Hepatocyte (in vitro differentiated cells): ENCODE measurements around the gene BRIP1. TPM values are rescaled to one million over a fixed set of nuclear protein-coding genes. Genes with fewer than 3 reads are reported as not detected.

ENCODE experiments used
- DNase-seq: peaks from one replicate; pipeline ENCODE4 v3.0.0-alpha.2; 2016; ENCODE audit warnings: low spot score
- H2AFZ ChIP-seq: fragments of 200-600 bp; sonication (generic); 2 replicates; pipeline ENCODE4 v1.6.0; 2016; ENCODE audit warnings: antibody characterized with exemption, mild to moderate bottlenecking
- H3K27ac ChIP-seq: fragments of 200-600 bp; sonication (generic); 2 replicates; pipeline ENCODE4 v1.5.1; 2016; ENCODE audit warnings: mild to moderate bottlenecking
- H3K27me3 ChIP-seq: fragments of 200-600 bp; sonication (generic); 2 replicates; pipeline ENCODE4 v1.6.1; 2016
- H3K36me3 ChIP-seq: fragments of 200-600 bp; sonication (generic); replicated peaks from 2 replicates; pipeline ENCODE4 v1.5.1; 2016; ENCODE audit warnings: low read depth; ENCODE audit not compliant: insufficient read depth
- H3K4me1 ChIP-seq: fragments of 200-600 bp; sonication (generic); 2 replicates; pipeline ENCODE4 v1.5.1; 2016; ENCODE audit warnings: mild to moderate bottlenecking, moderate library complexity; ENCODE audit not compliant: insufficient read depth
- H3K4me2 ChIP-seq: fragments of 200-600 bp; sonication (generic); 2 replicates; pipeline ENCODE4 v1.6.0; 2016
- H3K4me3 ChIP-seq: fragments of 200-600 bp; sonication (generic); 2 replicates; pipeline ENCODE4 v1.5.1; 2016; ENCODE audit warnings: mild to moderate bottlenecking
- H3K79me2 ChIP-seq: fragments of 200-600 bp; sonication (generic); 2 replicates; pipeline ENCODE4 v1.6.0; 2017; ENCODE audit warnings: mild to moderate bottlenecking
- H3K9me2 ChIP-seq: fragments of 200-600 bp; sonication (generic); replicated peaks from 2 replicates; pipeline ENCODE4 v1.6.0; 2017; ENCODE audit warnings: mild to moderate bottlenecking; ENCODE audit not compliant: insufficient read depth
- H3K9me3 ChIP-seq: fragments of 200-600 bp; sonication (generic); 2 replicates; pipeline ENCODE4 v1.5.1; 2016; ENCODE audit warnings: low read depth, mild to moderate bottlenecking
- H4K20me1 ChIP-seq: fragments of 200-600 bp; sonication (generic); 2 replicates; pipeline ENCODE4 v1.6.0; 2016; ENCODE audit warnings: mild to moderate bottlenecking; ENCODE audit not compliant: insufficient read depth, poor library complexity, severe bottlenecking
- CTCF ChIP-seq: fragments of 200-600 bp; sonication (generic); IDR thresholded peaks from 2 replicates; pipeline ENCODE4 v1.5.1; 2016; ENCODE audit warnings: antibody characterized with exemption, mild to moderate bottlenecking; ENCODE audit not compliant: poor library complexity
- EZH2 ChIP-seq: fragments of 200-600 bp; sonication (generic); IDR thresholded peaks from 2 replicates; pipeline ENCODE4 v1.6.1; 2016; ENCODE audit warnings: antibody characterized with exemption, mild to moderate bottlenecking, borderline replicate concordance
- EZH2phosphoT487 ChIP-seq: fragments of 200-600 bp; sonication (generic); IDR thresholded peaks from one replicate; pipeline ENCODE4 v1.6.1; 2018; ENCODE audit warnings: antibody characterized with exemption, mild to moderate bottlenecking, low read depth, moderate library complexity; ENCODE audit not compliant: unreplicated experiment, severe bottlenecking
- WGBS: methylation state at CpG from one replicate; pipeline ENCODE4 v1.1.6; 2016; ENCODE audit warnings: low lambda C conversion rate; ENCODE audit errors: missing lambda C conversion rate; 5-methylcytosine and 5-hydroxymethylcytosine counted together
- polyA plus RNA-seq: library from polyadenylated mRNA; unstranded; fragments of >200 nt; fragmentation: Nextera tagmentation; extraction: Ambion mirVana; gene quantifications from 2 replicates; pipeline ENCODE4 v1.2.1, GENCODE V29; 2016
- total RNA-seq: library from RNA; depleted of rRNA; stranded (reverse); fragments of >200 nt; gene quantifications from 2 replicates; pipeline ENCODE4 v1.2.3, GENCODE V29; 2014

The BRIP1 gene
- total and polyA plus RNA-seq, 2 experiments from 2014 or later = 0.50 to 4.0 TPM

GRCh38 chr17:61659437-61659836 is 203.9 kb downstream of the BRIP1 start:
- no peak for DNase-seq
- 81% methylated on average over 2 of the region's 2 CpGs for WGBS
- TF ChIP-seq EZH2 = no peak
- TF ChIP-seq EZH2phosphoT487 = no peak
- TF ChIP-seq CTCF = no peak

DNA sequence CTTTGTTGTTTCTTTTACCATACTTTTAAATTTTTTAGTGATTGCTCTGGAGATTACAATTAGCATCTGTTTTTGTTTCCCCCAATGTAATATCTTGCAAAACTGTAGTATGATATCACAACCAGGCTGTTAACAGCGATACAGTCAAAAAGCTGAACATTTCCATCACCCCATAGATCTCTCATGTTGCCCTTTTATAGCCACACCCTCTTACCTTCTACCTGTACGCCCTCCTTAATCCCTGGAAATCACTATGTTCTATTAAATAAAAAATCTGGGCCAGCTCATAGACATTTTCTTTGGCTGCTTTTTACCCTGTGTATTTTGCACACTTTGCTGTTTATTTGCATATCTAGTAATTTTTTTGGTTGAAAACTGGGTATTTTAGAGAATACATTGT is 205.1 kb downstream of the BRIP1 start:
- H3K4me1 ChIP-seq = no peaks in the 10 kb centered on the region
- DNase-seq = no peak
- WGBS = 92% methylated on average over 2 of the region's 2 CpGs
- no peaks in the 10 kb centered on the region for H3K27me3 ChIP-seq
- H3K79me2 ChIP-seq = no peaks in the 10 kb centered on the region
- H2AFZ ChIP-seq = no peak overlapping the region
- H4K20me1 ChIP-seq = no peaks in the 10 kb centered on the region
- no peaks in the 10 kb centered on the region for H3K36me3 ChIP-seq
- no peaks in the 10 kb centered on the region for H3K9me2 ChIP-seq
- TF ChIP-seq EZH2 = no peak
- TF ChIP-seq CTCF = no peak
- TF ChIP-seq EZH2phosphoT487 = no peak
- no peaks in the 10 kb centered on the region for H3K9me3 ChIP-seq
- H3K27ac ChIP-seq = no peak overlapping the region
- no peak overlapping the region for H3K4me2 ChIP-seq
- no peak overlapping the region for H3K4me3 ChIP-seq

More at GRCh38 chr17:61659437-61659836, 203.9 kb downstream of the BRIP1 start:
- H3K4me3 ChIP-seq = no peak overlapping the region
- H3K4me1 ChIP-seq = no peaks in the 10 kb centered on the region
- no peak overlapping the region for H3K4me2 ChIP-seq
- no peaks in the 10 kb centered on the region for H3K27me3 ChIP-seq
- no peaks in the 10 kb centered on the region for H3K9me2 ChIP-seq
- no peaks in the 10 kb centered on the region for H3K36me3 ChIP-seq
- H3K79me2 ChIP-seq = no peaks in the 10 kb centered on the region
- H2AFZ ChIP-seq = no peak overlapping the region
- H4K20me1 ChIP-seq = no peaks in the 10 kb centered on the region
- H3K9me3 ChIP-seq = no peaks in the 10 kb centered on the region
- H3K27ac ChIP-seq = no peak overlapping the region

DNA sequence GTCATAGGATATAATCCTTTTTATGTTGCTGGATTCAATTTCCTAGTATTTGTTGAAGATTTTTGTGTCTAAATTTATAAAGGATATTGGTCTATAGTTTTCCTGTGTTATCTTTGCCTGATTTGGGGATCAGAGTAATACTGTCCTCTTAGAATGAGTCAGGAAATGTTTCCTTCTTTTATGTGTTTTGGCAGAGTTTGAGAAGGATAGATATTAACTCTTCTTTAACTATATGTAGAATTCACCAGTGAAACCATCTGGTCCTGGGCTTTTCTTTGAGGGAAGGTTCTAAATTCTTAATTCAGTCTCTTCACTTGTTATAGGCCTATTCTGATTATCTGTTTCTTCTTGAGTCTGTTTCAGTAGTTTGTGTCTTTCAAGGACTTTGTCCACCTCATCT is 206.0 kb downstream of the BRIP1 start:
- no peaks in the 10 kb centered on the region for H3K9me3 ChIP-seq
- H3K36me3 ChIP-seq = no peaks in the 10 kb centered on the region
- no peak overlapping the region for H3K27ac ChIP-seq

More for the DNA sequence above, 206.0 kb downstream of the BRIP1 start:
- Histone ChIP-seq H3K4me1 (no peaks in the 10 kb centered on the region), H3K79me2 (no peaks in the 10 kb centered on the region), H3K27me3 (no peaks in the 10 kb centered on the region), H3K4me3 (no peak overlapping the region), H2AFZ (no peak overlapping the region), H4K20me1 (no peaks in the 10 kb centered on the region), H3K4me2 (no peak overlapping the region), H3K9me2 (no peaks in the 10 kb centered on the region)
- TF ChIP-seq EZH2 (no peak), EZH2phosphoT487 (no peak), CTCF (no peak)
- no peak for DNase-seq
